T-helper 22 cell (primary cell): ENCODE results near the gene GTF2E1.

Source experiments
- DNase-seq: peaks from one replicate; pipeline ENCODE4 v3.0.0-alpha.2; 2020; ENCODE audit warnings: low read depth

GTF2E1 gene

GRCh38 chr3:120800625-120801024 is 58.1 kb downstream of the GTF2E1 start:
- no peak for DNase-seq

- no peak for DNase-seq
Observed at GRCh38 chr3:120801484-120801883, 58.9 kb downstream of the GTF2E1 start.

GRCh38 chr3:120802916-120803315 is 60.4 kb downstream of the GTF2E1 start:
- DNase-seq, result no peak

GRCh38 chr3:120816728-120817127 is 74.2 kb downstream of the GTF2E1 start:
- DNase-seq, result no peak

- no peak for DNase-seq
Observed at GRCh38 chr3:120820748-120821147, 78.2 kb downstream of the GTF2E1 start.

GRCh38 chr3:120821426-120821825 is 78.9 kb downstream of the GTF2E1 start:
- DNase-seq, result no peak

GRCh38 chr3:120823156-120823555 is 80.6 kb downstream of the GTF2E1 start:
- DNase-seq, result no peak

GRCh38 chr3:120824613-120825012 is 82.1 kb downstream of the GTF2E1 start:
- DNase-seq, result no peak

GRCh38 chr3:120828796-120829195 is 86.3 kb downstream of the GTF2E1 start:
- no peak for DNase-seq

- DNase-seq, result no peak
Observed at GRCh38 chr3:120831066-120831465, 88.5 kb downstream of the GTF2E1 start.
